ENCODE measurements around the gene SLIT3.

The SLIT3 gene

DNA sequence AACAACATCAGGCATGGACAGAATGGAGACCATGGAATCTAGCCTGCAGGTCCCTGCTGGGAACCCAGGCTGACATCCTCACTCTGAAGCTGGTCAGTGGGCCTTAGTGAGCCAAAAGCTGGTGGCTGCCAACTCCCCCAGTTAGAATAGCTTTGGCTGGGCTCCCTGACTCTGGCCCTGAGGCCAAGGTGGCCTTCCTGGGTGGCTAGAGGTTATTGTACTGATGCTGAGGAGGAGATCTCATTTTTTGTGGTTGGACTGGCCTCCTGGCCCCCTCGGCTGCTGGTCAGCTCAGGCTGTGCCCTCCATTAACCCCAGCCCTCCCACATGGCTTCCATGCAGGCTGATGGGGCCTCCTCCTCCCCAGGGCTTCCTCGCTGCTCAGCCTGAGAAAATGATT, 620.5 kb downstream of the SLIT3 start:
- no peak for DNase-seq

DNA sequence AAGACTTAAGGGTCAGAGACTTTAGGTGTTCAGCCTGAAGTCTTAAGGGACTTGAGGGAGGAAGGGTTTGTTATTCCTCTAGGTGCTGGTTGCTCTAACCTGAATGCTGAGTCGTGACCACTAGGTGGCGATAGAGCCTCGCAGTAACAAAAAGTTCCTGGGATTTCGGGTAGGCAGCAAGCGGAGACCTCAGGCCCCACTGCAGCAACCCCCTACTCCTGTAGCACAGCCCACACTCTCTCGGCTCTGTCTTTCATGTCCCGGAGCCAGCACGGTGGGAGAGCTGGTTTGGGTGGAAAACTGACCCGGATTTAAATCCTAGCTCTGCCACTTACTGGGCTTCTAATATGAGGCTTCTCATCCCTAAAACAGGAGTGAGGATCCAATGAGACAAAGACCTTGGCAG, 621.4 kb downstream of the SLIT3 start:
- peak; percentile 62 for DNase-seq

DNA sequence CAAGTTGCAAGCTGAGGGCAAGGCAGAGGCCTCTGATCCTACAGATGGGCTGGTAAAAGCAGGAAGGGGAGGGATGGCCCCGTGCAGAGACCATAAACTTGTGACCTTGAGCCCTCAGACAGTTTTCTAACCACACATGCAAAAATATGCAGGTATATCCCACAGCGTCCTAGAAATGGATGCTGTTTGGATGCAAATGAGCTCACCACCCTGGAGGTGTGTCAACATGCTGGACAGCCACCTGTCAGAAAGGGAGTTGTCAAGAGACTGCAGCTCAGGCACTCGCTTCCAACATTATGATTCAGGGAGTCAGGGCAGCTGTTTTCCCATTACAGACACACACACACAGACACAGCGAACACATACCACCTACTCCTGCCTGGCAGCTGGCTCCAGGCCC, 624.4 kb downstream of the SLIT3 start:
- no peak for DNase-seq

DNA sequence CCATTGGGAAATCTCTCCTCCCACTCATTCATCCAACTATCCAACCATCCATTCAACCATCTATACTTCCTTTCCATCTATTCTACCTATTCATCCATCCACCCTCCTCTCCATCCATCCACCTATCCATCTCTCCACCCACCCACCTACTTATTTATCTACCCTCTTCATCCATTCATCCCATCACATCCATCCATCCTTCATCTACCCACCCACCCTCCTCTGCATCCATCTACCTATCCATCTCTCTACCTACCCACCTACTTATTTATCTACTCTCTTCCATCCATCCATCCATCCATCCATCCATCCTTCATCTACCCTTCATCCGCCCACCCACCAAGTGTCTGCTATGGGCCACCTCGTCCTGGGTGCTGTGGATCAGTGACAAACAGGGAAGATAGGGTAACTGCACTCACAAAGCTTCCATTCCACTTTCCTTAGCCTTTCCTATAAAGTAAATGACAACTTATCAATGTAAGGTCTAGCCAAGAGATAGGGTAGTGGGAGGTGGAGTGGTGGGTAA, 625.0 kb downstream of the SLIT3 start:
- DNase-seq: no peak

DNA sequence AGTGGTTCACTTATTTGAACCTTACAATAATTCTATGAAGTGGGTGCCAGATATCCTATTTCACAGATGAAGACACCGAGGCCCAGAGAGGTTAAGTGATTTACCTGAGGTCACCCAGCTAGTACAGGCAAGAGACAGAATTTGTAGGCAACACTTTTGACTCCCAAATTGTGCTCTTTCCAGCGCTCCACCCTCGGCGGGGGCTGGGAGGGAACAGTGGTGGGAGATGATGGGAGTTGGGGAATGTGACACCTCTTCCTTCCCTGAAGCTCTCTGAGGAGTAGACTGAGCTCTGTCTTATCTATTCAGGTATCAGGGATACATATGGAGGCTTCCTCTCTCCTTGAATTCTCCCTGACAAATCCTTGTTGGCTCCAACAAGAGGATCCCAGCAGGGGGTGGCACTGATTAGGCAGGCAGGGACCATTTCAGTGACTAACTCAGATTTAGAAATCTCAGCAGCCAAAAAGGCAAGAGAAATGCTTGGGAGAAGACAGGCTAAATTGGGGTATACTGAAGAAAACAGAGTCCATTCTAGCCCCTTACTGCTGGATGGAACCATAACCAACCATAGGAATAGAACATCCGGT, 626.0 kb downstream of the SLIT3 start:
- no peak for DNase-seq

DNA sequence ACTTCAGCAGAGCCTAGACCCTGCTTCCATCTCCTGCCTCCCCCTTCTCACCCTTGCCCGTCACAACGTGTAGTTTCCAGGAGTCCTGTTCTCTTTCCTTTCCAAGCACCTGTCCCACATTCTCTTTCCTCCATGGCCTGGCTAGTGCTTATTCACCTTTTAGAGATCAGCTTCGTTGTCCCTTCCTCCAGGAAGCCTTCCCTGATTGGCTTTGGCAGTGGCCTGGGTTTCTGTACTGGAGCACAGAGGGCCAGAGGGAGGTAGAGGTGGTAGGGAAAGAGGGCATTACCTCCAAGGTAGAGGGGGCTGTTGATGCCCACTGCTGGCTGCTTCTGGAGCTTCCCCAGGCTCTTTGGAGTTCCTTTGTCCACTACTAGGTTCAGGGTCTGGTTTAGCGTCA, 628.1 kb downstream of the SLIT3 start:
- DNase-seq: no peak

DNA sequence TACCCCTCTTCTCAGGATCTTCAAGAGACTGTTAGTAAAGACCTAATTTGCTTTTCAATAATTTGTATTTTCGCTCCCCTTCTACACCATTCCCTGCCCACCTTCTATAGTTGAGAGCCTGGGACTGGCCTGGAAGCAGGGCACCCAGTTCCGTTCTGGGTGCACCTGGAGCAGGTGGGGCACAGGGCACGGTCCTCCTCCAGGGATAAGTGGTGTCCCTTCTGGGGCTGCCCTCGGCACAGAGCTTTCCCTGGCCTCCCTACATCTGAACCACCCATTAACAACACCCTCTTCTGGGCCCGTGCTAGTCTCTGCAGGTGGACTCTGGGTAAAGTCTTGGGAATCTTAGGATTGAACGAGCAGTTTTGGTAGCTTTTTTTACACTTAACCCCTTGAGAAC, 628.9 kb downstream of the SLIT3 start:
- no peak for DNase-seq

DNA sequence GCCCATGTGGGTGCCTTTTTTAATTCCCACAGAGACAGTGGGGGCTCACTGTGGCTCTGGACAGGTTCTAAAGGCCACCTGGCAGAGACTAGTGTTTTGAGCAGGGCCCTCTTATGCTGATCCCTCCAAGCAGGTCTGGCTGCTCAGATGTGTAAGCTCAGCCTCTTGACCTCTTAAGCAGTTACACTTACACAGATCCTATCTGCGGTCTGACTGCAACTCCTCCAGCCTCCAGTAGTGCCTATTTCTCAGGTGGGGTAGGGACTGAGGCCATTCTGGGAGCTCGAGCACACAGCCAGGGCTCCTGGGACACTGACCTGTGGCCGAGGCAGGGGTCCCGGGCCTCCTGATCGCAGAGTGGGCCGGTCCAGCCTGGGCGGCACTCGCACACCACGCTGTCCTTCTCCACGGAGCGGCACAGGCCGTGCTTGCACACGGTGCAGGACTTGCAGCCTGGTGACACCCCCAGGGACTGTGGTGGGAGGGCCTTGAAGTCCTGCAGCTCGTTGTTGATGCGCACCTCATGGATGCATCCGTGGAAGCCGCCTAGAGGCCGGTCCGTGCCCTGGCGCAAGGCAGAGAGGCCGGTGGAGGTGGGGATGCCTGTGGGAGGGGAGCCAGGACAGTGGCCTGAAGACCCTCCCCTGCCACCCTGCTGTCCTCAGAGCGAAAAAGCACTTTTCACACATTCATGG, 629.9 kb downstream of the SLIT3 start:
- DNase-seq: no peak

DNA sequence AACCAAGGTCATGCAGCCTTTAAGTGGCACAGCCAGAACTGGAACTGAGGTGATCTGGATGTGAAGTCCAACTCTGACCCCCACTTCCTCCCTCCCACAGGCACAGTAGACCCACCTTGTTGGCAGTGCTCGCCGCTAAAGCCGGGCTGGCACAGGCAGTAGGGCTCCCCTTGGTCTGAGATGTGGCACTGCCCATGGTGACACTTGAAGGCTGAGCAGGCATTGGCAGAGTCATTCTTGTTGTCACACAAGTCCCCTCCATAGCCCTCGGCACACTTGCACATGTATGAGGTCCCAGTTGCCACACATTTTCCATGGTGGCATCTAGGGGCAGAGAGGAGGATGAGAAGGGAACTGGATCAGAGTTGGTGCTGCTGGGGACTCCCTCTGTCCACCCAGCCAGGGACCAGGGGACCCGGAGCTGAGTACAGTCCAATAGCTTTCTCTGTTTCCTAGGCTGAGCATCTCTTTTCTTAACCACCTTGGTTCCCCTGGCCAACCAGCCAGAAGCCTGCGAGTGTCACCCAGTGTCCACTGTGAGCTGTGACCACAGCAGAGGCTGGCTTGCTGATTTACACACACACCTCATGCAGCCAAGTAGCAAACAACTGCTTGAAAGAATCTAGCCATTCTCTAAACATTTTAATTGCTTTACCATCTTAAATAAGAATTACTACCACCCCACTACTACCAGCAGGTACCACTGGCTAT, 631.1 kb downstream of the SLIT3 start:
- no peak for DNase-seq

DNA sequence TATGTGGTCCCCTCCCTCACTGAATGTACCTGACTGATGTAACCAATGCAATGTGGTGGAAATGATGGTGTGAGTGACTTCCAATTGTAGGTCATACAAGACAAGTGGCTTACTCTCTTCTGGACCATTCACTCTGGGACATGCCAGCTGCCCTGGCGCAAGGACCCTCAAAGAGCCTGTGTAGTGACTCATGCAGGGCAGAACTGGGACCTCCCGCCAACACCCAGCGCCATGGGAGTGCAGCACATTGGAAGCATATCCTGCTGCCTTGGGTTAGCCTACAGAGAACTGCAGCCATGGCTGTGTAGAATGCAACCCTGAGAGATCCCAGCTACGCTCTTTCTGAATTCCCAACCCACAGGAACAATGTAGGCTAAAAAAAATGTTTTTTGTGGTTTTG, 631.8 kb downstream of the SLIT3 start:
- no peak for DNase-seq

DNA sequence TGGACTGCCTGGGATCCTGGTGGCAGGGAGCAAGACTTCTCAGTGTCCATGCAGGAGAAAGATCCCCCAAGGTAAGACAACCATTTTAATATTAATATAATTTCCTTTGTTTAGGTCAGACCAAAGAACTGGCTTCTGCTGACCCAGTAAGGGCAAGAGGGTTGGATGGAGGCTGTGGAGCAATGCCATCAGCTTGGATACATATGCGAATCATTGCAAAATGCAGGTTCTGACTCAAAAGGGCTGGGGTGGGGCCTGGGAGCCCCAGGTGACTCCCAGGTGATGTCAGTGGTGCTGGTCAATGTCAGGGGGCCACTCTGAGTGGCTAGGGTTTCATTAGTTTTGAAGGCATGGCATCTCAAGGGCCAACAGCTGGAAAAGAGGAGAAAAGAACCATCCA, 632.9 kb downstream of the SLIT3 start:
- DNase-seq: no peak

DNA sequence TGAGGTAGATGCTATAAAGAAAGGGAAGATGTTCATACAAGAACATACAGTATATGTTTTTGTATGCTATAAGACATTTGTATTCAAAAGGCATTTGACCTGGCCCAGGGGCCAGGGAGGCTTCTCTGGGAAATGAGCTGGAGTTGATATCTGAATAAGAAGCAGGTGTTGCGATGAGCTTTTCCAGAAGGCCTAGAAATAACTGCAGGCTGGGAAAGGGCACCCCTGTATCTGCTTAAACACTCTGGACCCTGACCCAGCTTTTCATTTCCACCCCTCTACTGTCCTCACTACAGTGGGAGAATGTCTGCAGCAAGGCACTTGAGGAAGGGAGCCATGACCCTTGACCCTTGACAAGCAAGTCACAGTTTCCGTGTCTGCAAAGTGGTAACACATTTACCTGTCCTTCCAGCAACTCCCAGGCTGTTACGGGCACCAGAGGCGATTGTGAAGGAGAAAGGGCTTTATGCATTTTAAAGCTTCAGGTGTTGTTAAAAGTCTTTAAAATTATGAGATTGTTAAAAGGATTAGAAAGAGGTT, 633.6 kb downstream of the SLIT3 start:
- DNase-seq: no peak

DNA sequence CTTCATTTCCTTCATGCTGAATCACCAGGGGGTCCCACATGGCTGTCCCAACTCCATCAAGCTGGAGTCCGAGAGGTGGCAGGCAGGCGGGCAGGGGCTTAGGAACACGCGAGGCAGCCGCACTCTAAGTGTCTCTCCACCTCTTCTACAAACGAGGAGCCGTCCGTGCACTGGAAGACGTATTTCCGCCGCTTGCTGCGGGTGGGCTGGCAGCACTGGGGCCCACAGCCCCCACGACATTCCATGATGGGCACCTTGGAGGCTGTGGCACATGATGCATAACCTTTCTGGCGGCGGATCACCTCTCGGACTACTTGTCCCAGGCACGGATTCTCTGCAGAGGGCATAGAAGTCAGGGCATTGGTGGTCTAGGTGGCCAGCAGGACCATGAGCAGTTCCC, 634.6 kb downstream of the SLIT3 start:
- DNase-seq: no peak

DNA sequence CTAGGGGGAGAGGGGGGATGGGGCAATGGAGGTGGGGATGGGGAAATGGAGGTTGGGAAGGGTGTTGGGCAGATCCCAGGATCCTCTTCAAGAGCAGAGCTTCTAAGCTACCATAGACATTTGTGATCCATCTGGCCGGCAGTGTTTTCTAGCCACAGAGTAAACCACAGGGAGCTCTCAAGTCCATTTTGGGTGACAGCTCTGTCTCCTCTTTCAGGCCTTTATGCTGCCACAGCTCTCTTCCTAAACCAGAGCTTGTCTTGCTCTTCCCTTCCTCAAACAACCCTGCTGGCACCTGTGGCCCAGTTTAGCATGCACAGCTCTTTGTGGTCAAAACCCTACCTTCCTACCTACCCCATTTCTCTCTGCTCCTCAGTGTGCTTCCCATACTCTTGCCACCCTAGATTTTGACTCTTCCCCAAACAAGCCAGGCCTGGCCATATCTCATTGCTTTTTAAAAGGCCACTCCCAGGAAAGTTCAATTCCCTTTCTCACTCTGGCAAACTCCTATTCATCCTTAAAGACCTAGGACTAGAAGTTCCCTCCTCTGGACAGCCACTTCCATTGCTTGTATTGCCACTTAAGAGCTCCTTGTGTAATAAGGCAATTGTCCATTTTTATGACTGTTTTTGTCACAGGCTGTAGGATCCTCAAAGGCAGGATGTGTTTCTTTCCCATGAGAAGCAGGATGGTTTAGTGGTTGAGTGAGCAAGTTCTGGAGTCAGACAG, 637.5 kb downstream of the SLIT3 start:
- DNase-seq: no peak

DNA sequence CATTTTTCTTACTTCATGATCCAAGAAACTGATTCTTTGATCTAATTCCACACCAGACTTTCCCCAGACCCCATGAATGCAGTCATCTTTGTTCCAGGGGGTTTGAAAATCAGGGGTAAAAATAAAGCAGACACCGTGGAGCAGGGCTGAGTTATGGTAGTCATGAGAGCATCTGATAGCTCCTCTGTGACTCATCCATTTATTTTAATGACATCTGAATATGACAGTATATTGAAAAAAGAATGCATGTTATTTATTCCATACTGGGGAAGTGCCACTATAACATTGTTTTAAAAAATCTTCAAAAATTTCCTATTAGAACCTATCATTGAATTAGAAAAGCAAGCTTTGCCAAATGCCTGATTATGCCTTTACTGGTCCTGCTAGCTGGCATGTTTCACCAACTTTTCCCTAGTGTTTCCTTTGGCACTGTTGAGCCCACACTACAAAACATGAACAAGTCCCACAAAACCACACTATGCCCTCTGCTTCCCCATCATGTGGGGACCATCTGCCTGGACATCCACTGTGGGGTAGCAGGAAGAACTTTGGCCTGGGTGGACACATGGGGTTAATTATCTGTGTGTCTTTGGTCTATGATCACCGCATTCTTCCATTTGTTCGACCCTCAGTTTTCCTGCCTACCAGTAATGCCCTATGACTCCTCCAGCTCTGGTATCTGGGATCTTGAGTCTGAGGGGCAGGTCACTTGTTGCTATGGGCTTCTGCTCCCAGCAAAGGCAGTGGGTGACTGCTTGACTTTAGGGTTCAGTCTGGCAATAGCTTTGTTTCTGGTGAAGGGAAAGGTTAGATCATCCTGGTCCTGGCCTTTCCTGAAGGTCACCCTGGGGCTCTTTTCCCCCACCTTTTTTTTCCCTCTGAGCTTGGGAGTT, 639.1 kb downstream of the SLIT3 start:
- no peak for DNase-seq

DNA sequence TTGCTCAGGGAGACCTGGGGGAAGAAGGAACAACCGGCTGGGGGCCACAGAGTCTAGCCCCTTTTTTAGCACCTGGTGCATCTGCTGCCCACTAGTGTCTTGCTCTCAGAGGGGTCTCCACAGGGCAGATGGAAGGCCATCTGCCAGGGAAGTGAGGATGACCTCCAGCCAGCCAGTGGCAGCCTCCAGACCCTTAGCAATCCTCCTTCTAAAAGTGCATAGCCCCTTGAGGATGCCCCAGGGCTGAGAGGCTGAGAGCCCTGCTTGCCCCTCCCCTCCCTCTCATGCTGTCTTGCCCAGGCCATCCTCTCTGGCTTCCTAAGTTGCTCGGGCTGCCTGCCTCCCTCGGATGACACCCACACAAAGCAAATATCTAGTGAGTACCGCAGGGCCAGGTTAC, 640.2 kb downstream of the SLIT3 start:
- DNase-seq: no peak

DNA sequence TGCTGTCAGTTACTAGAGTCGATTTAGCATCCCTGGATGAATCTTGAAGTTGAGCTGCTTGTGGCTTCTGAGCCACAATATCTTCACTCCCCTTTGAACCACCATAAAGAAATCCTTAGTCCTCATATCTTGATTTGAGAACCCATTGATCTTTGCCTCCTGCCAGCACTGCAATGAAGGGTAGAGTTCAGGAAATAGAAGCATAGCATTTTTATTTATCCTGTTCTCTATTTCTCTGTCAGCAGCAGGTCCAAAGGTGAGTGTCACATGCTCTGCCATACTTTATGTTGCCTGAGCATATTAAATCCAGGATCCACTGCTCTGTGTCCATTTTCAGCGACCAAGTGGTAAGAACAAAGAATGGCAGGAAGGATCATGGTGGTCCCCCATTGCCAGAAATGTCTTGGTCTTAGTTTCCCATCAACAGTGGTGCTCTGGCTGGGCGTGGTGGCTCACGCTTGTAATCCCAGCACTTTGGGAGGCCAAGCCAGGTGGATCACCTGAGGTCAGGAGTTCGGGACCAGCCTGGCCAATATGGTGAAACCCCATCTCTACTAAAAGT, 641.6 kb downstream of the SLIT3 start:
- no peak for DNase-seq

DNA sequence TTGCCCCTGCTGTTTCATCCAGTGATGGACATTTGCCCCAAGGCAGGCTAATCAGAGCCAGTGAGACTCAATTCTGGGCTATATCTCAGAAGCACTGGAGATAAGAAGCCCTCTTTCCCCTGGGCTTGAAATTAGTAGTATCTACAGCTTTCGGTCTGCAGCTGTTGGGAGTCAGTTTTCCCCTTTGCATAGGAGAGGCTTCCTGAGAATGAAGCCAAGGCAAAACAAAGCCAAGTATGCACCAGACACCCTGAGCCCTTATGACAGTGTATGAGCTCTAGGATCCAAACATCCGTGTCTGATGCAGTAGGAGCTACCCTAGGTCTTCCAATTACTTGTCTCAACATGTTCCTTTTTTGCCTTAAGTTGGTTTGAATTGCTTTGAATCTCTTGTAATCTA, 642.5 kb downstream of the SLIT3 start:
- DNase-seq: no peak

DNA sequence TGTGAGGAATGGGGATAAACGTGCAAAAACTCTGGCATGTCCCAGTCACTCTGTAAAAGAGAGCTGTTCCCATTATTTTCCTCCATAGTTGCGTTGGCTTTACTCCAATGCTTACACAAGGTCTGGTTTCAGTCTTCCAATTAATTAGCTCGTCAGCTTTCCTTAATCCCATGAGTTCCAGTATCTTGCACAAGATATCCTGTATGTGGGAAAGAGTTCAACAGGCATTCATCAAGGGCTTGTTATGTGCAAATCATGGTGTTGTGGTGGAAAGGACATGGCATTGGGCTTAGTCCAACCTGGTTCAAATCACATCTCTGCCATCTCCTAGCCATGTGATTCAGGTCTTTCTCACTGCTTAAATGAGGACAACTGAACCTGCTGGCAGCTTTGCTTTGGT, 644.3 kb downstream of the SLIT3 start:
- DNase-seq: no peak

DNA sequence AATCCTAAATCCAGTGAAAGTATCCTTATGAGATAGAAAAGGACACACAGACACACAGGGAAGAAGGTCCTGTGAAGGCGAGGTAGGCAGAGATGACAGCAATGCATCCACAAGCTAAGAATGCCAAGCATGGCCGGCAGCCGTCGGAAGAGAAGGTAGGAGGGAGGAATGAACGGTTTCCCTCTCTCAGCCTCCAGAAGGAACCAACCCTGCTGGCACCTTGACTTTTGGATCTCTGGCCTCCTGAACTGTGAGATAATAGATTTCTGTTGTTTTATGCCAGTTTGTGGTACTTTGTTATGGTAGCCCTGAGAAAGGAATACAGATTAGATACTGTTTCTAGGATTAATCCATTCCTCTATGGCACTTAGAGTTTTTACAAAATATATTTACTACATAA, 645.6 kb downstream of the SLIT3 start:
- no peak for DNase-seq

DNA sequence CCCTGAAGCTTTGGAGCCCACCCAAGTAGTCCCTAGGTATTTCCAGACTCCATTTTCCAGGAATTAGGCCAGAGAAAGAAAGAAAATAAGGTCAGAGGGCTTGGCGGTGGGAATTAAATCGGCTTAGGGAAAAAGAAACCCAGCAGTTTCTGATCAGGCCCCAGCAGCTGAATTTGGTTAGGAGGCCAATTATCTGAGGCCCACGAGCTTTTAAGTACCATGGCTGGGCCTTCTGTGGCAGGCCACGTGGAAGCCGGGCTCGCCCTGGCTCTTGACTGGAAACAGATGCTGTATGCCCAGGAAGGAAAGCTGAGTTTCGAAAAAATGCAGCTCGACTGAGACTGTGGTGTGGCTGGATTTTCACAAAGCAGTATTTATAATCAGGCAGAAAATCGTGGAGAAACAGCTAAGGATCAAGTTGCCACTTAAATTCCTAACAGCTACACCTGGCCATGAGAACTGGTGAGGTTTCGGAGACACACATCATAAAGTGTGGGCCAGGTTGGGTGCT, 646.7 kb downstream of the SLIT3 start:
- DNase-seq: no peak

DNA sequence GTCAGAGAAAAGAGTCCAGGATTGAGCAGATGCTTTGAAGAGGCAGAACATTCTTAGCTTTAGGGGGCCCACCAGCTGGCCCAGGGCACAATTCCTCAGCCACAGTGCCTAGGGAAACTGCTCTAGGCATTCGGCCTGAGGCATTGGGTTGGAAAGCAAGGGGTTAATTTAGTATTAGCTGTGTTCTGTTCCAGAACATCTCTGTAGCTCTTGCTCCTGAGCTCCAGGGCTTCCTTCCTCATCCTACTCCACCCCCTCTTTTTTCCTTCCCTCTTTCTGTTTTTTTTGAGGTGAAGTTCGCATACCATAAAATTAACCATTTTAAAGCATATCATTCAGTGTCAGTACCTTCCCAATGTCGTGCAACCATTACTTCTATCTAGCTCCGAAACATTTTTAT, 647.3 kb downstream of the SLIT3 start:
- DNase-seq: no peak

Measured in activated CD8-positive, alpha-beta memory T cell treated with anti-CD3 and anti-CD28 coated beads, Interleukin-2, amount 50 U/mL, for 4 hours (primary cell).